ENCODE measurements around the gene G3BP1.
"Not testable (repeated sequence)": the region's sequence is repeated elsewhere in the genome, so short reads cannot be mapped to it uniquely, and the experiment has no call there.

The G3BP1 gene

GRCh38 chr5:151800532-151800931 lies 28.8 kb downstream of the G3BP1 start:
- no peak for DNase-seq

GRCh38 chr5:151805414-151806223 lies 33.9 kb downstream of the G3BP1 start:
- DNase-seq = no peak

GRCh38 chr5:151808451-151809169 lies 36.9 kb downstream of the G3BP1 start:
- DNase-seq = no peak

DNA sequence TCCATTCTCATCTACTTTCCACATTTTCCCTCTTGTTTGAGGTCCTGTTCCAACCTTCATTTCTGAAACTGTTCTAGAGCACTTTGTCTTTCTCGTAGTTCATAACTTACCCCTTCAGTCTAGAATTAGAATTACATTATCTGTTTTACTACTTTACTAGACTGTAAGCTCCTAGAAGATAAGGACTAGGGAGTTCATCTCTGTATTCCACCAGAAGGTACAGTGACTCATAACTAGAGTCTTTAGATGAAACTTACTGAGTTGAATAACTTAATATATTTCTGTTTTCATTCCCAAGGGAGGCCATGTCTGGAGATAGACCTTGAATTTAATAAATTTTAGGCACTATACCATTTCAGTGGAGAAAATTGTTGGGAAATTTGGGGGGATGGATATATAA lies 38.7 kb downstream of the G3BP1 start:
- DNase-seq = no peak

DNA sequence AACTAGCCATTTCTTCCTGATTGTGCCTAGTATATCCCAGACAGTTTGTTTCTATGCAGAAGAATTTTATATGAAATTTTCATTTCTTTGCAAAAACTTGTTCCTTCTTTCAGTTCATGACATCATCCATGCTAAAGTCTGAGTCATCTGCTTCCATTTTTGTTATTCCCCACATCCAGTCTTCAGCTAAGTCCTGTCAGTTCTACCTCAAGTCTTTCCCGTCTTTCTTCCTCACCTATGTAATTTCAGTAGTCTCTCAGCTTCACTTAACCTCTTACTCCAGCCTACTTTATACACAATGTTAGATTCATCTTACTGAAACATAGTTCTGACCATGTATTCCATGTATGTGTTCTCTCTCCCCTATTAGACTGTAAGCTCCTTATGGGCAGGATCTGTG lies 39.1 kb downstream of the G3BP1 start:
- DNase-seq = no peak

- DNase-seq = no peak
These were observed 40.0 kb downstream of the G3BP1 start for GRCh38 chr5:151811593-151812321.

DNA sequence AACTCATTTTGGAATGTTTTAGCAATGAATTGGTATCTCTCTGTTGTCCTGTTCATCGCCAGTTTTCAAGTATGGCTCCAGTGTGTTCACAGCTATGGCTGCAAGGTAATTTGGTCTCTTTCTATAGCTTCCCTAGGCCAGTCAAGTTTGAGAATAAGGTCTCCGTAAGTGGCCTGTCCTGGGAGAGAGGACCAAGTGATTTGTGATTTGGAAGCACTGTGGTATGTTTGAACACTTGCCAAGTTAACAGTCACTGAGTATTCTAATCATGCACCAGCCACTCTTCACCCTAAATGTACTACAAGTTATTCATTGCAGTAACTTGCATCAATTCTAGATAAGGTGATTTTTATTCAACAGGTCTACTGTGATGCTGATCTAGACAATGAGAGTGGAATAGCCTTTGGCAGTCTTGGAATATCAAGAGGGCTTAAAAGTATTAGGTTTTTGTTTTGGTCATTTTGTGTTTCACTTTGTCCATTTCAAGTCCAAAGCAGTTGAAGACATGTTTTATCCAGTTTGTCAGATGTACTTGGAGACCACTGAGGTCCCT lies 41.1 kb downstream of the G3BP1 start:
- DNase-seq = no peak

DNA sequence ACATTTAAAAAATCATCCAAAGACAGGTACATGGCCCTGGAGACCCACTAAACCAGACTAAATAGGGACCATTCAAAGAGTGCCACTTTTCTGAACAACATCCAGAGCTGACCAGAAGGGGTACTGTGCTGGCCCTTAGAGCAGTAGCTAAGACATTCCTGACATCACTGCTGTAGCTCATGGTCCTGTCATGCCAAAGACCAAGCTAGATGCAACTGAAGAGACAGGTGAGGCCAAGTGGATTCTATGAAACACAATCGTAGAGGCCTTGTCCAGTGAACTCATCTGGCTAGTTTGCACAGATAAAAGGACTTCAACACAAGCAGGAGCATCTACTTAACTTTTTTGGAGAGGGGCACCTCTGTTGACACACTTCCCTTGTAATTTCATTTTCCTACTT lies 43.3 kb downstream of the G3BP1 start:
- DNase-seq = no peak

DNA sequence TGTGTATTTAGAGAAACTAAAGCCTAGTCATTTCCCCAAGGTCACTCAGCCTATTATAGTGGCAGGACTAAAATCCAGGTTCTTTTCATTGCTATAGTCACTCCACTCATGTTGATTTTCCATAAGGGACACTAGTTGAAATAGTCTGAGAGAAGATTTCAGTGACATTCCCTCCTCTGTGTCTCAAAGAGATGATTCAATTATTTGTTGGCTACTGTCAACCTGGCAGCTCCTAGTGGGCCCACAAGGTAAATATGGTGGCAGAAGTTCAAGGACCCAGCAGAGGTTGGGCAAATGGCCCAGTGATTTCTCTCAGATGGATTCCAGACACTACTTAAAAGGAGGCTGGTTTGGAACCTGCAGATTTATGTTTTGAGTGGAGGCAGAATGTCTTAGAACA lies 48.1 kb downstream of the G3BP1 start:
- no peak for DNase-seq

GRCh38 chr5:151820271-151820670 lies 48.5 kb downstream of the G3BP1 start:
- DNase-seq = no peak

GRCh38 chr5:151820903-151821302 lies 49.1 kb downstream of the G3BP1 start:
- DNase-seq = no peak

DNA sequence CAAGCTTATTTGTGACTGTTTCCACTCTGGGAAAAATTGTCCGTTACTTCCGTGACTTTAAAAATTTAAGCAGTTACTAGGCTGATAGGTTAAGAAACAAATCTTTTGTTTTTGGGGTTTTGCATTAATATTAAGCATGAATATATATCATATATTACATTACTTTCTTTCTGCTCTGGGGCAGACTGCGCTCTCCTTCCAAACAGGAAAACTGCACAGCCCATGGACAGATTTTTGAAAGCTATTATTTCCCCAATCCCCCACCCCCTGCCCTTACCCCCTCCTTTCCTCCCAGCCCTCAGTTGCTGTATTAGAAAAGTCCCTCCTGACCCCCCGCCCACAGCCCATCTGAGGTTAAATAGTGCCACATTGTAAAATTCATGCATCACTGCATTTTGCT lies 50.4 kb downstream of the G3BP1 start:
- DNase-seq = no peak

DNA sequence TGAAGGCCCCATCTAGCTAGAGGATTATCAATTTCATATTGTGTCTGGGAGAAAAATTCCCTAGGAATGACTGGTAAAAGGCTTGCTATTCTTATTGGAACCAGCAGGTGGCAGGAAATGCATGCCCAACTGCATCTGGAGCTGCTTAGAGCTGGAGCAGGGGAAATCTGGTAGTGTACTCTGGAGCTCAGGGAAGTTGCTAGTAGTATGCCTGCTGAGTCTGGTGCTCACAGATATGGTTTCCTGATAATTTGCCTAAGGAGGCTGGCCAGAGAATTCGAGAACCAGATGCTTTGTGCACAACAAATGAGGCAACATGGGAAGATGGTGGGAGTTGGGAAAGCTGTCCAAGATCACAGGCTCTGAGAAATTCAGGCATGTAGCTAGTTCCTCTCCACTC lies 53.7 kb downstream of the G3BP1 start:
- peak; percentile 73 for DNase-seq

DNA sequence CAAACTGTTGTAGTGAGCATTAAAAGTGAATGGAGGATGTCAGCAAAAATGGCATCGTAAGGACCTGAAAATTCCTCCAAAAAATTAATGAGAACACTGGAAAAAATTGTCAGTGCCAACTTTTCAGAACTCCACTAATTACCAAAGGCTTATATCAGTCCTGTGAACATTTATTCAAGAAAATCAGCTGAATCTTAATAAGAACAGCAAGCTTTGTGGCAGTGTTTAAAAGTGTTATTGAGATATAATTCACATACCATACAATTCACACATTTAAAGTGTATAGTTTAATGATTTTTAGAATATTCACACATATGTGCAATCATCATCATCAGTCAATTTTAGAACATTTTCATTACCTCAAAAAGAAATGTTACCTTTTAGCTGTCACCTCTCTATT lies 57.6 kb downstream of the G3BP1 start:
- no peak for DNase-seq

- DNase-seq = not testable (repeated sequence)
These were observed 61.1 kb downstream of the G3BP1 start for GRCh38 chr5:151832843-151833242.

DNA sequence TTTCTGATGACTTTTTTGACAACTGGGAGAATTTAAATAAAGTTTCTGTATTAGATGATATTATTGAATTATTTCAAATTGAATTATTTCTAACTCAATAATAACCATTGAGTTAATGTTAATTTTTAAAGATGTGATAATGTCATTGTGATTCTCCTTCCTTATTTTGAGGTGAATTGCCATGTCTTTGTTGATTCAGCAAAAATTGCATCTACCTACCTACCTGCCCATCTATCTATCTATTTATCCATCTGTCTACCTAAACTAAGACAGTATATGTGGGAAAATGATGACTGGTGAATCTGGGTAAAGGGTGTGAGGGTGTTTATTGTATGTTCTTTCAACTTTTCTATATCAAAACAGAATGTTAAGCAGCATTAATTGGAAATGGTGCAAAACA lies 75.0 kb downstream of the G3BP1 start:
- no peak for DNase-seq

DNA sequence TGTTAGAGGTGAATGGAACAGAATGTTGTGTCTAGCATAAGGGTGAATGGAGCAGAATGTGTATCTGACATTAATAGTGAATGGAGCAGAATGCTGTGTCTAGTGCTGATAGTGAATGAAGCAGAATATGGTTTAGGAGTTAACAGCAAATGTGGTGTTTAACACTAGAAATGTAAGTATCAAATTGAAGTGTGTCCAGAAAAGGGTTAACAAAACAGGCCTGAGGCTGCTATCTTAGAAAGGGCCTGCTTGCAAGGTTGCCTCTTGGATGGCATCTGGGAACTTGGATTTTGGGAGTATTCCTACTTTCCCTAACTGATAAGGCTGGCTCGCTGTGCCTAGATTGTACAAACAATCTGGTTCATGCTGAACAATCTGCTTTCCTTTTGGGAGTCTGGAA lies 76.1 kb downstream of the G3BP1 start:
- DNase-seq = no peak

DNA sequence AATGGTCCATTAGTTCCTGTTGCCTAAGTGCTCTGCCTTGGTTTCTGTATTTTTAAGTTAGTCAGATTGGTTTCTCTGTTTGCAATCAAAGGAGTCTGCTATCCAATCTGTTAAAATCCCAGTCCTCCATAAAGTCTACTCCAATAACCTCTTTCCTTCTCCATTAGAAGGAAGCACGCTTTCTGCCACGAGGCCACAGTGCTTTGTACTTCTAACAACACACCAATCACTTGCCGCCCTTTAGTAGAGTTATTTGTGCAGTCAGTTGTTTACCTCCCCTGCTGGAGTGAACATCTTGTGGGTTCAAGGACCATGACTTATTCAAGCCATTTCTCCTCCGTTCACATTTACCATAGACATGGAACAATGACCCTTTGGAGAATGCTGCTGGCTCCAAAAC lies 83.9 kb downstream of the G3BP1 start:
- no peak for DNase-seq

- DNase-seq = no peak
These were observed 85.1 kb downstream of the G3BP1 start for GRCh38 chr5:151856861-151857260.

GRCh38 chr5:151860867-151861266 lies 89.1 kb downstream of the G3BP1 start:
- not testable (repeated sequence) for DNase-seq

Data from retina (tissue), 1 donor.